HEK293 (cell line): Measurements from ENCODE around the gene CPNE4.

Experiments used
- CTCF ChIA-PET: fragments of 350-600 bp; formaldehyde crosslinking; extraction: SDS; loops from one replicate; lab custom pipeline; 2021; ENCODE audit warnings: antibody characterized with exemption; lab: Yijun Ruan, JAX
- POLR2A ChIA-PET: fragments of 300-600 bp; formaldehyde crosslinking; extraction: SDS; loops from one replicate; lab custom pipeline; 2020; ENCODE audit warnings: antibody characterized with exemption, inconsistent platforms; lab: Yijun Ruan, JAX
- H3K27ac ChIP-seq: fragments of 200-500 bp; sonication (Bioruptor generic); 2 replicates; pipeline ENCODE4 v1.5.1; 2014; ENCODE audit warnings: low read depth, low read length, control low read depth, inconsistent platforms; ENCODE audit errors: extremely low read depth
- H3K36me3 ChIP-seq, 2 experiments: fragments of 200-500 bp in 1 of 2; sonication (Bioruptor generic) in 1 of 2; 1 replicate in 1 of 2; 2 replicates in 1 of 2; pipeline ENCODE4 v1.5.1; 2014 to 2017; ENCODE audit warnings: inconsistent platforms in 2 of 2, low read length in 2 of 2; ENCODE audit not compliant: control insufficient read depth in 2 of 2, insufficient read depth in 1 of 2
- H3K4me1 ChIP-seq: fragments of 200-500 bp; sonication (Bioruptor generic); 2 replicates; pipeline ENCODE4 v1.5.1; 2014; ENCODE audit warnings: mild to moderate bottlenecking, low read length, inconsistent platforms; ENCODE audit not compliant: control insufficient read depth, insufficient read depth
- H3K4me3 ChIP-seq: 2 replicates; pipeline ENCODE4 v1.5.1; 2011; ENCODE audit warnings: low read depth, mild to moderate bottlenecking, control low read depth, low read length, moderate library complexity
- H3K9me3 ChIP-seq: fragments of 200-500 bp; sonication (Bioruptor generic); 2 replicates; pipeline ENCODE4 v1.5.1; 2014; ENCODE audit warnings: low read depth, low read length, inconsistent platforms; ENCODE audit not compliant: control insufficient read depth, insufficient read depth
- BCL11A ChIP-seq: fragments of 450-650 bp; formaldehyde crosslinking; IDR thresholded peaks from 2 replicates; pipeline ENCODE4 v1.5.1; 2016; ENCODE audit warnings: low read depth, missing biosample characterization, missing genetic modification characterization
- KLF1 ChIP-seq: fragments of 450-650 bp; formaldehyde crosslinking; IDR thresholded peaks from 2 replicates; pipeline ENCODE4 v1.5.1; 2016; ENCODE audit warnings: missing biosample characterization, missing genetic modification characterization
- TCF7L2 ChIP-seq: IDR thresholded peaks from 2 replicates; pipeline ENCODE4 v1.6.1; 2011; ENCODE audit warnings: low read depth, mild to moderate bottlenecking, inconsistent platforms, low read length, moderate library complexity, borderline replicate concordance
- TRIM28 ChIP-seq: IDR thresholded peaks from 2 replicates; pipeline ENCODE4 v1.6.1; 2011; ENCODE audit warnings: low read length, control low read depth, borderline replicate concordance
- ZFP69B ChIP-seq: fragments of 450-650 bp; formaldehyde crosslinking; IDR thresholded peaks from 2 replicates; pipeline ENCODE4 v1.5.1; 2016; ENCODE audit warnings: missing biosample characterization, missing genetic modification characterization
- ZNF211 ChIP-seq: fragments of 450-650 bp; formaldehyde crosslinking; IDR thresholded peaks from 2 replicates; pipeline ENCODE4 v1.5.1; 2016; ENCODE audit warnings: low read depth, missing biosample characterization, missing genetic modification characterization
- ZNF266 ChIP-seq: fragments of 450-650 bp; formaldehyde crosslinking; IDR thresholded peaks from 2 replicates; pipeline ENCODE4 v1.5.1; 2016; ENCODE audit warnings: missing biosample characterization, missing genetic modification characterization, low read depth
- ZNF426 ChIP-seq: fragments of 450-650 bp; formaldehyde crosslinking; IDR thresholded peaks from 2 replicates; pipeline ENCODE4 v1.5.1; 2017; ENCODE audit warnings: missing biosample characterization, missing genetic modification characterization, mild to moderate bottlenecking, inconsistent platforms, moderate library complexity
- ZNF529 ChIP-seq: fragments of 450-650 bp; formaldehyde crosslinking; IDR thresholded peaks from 2 replicates; pipeline ENCODE4 v1.5.1; 2017; ENCODE audit warnings: missing genetic modification characterization, missing biosample characterization; ENCODE audit not compliant: insufficient replicate concordance
- ZNF571 ChIP-seq: fragments of 450-650 bp; formaldehyde crosslinking; IDR thresholded peaks from 2 replicates; pipeline ENCODE4 v1.5.0; 2017; ENCODE audit warnings: missing biosample characterization, missing genetic modification characterization
- ZNF585B ChIP-seq: fragments of 450-650 bp; formaldehyde crosslinking; IDR thresholded peaks from 2 replicates; pipeline ENCODE4 v1.5.1; 2016; ENCODE audit warnings: missing biosample characterization, missing genetic modification characterization
- ZNF654 ChIP-seq: fragments of 450-650 bp; formaldehyde crosslinking; IDR thresholded peaks from 2 replicates; pipeline ENCODE4 v1.5.1; 2016; ENCODE audit warnings: low read depth, missing biosample characterization, missing genetic modification characterization
- ZNF660 ChIP-seq: fragments of 450-650 bp; IDR thresholded peaks from 2 replicates; pipeline ENCODE4 v1.5.1; 2018; ENCODE audit warnings: missing biosample characterization, mild to moderate bottlenecking, missing genetic modification characterization
- ZNF776 ChIP-seq: fragments of 450-650 bp; formaldehyde crosslinking; IDR thresholded peaks from 2 replicates; pipeline ENCODE4 v1.5.0; 2017; ENCODE audit warnings: missing biosample characterization, missing genetic modification characterization, borderline replicate concordance
- TF ChIP-seq, protein P1 (sequence below): fragments of 450-650 bp; formaldehyde crosslinking; IDR thresholded peaks from 2 replicates; pipeline ENCODE4 v1.5.1; 2016; ENCODE audit warnings: missing biosample characterization, missing genetic modification characterization
- TF ChIP-seq, protein P2 (sequence below): fragments of 450-650 bp; formaldehyde crosslinking; IDR thresholded peaks from 2 replicates; pipeline ENCODE4 v1.5.1; 2016; ENCODE audit warnings: missing biosample characterization, missing genetic modification characterization
- TF ChIP-seq, protein P3 (sequence below): fragments of 450-650 bp; formaldehyde crosslinking; IDR thresholded peaks from 2 replicates; pipeline ENCODE4 v1.5.1; 2016; ENCODE audit warnings: missing biosample characterization, missing genetic modification characterization
- TF ChIP-seq, protein P4 (sequence below): fragments of 450-650 bp; formaldehyde crosslinking; IDR thresholded peaks from 2 replicates; pipeline ENCODE4 v1.5.1; 2016; ENCODE audit warnings: missing biosample characterization, missing genetic modification characterization, low read depth
- TF ChIP-seq, protein P5 (sequence below): fragments of 450-650 bp; formaldehyde crosslinking; IDR thresholded peaks from 2 replicates; pipeline ENCODE4 v1.5.1; 2016; ENCODE audit warnings: missing biosample characterization, missing genetic modification characterization, low read depth

CPNE4 gene

DNA sequence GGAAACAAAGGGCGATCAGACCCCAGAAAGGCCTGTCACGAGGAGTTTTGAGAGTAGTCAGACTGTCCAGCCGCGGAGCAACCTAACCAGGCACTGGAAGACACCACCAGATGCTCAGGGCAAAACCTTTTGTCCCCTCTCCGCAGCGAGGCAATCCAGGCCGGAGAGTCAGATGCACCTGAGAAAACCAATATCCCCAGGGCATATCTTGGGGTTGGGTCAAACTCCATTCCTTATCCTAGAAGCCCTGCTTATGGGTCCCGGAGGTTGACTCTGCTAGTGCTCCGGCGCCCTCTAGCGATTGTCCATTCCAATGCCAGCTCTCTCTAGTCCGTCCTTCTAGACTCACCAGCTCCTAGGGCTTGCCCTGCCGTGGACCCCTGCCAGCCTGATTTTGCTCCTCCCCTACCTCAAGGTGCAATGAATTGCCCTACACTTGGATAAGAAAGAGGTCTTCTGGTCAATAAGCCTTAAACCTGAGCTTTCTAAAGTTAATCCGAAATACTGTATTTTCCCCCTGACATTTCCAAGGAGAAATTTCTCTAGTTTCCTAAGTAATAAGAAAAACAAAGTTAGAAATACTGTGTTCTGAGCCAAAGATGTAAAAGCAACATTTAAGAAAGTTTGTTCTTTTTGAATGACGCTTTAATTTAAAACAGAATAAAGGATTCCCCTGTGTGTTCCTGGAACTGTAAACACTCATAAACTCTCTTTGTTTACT lies 5.5 kb downstream of the CPNE4 start:
- TF ChIP-seq, protein P1, sequence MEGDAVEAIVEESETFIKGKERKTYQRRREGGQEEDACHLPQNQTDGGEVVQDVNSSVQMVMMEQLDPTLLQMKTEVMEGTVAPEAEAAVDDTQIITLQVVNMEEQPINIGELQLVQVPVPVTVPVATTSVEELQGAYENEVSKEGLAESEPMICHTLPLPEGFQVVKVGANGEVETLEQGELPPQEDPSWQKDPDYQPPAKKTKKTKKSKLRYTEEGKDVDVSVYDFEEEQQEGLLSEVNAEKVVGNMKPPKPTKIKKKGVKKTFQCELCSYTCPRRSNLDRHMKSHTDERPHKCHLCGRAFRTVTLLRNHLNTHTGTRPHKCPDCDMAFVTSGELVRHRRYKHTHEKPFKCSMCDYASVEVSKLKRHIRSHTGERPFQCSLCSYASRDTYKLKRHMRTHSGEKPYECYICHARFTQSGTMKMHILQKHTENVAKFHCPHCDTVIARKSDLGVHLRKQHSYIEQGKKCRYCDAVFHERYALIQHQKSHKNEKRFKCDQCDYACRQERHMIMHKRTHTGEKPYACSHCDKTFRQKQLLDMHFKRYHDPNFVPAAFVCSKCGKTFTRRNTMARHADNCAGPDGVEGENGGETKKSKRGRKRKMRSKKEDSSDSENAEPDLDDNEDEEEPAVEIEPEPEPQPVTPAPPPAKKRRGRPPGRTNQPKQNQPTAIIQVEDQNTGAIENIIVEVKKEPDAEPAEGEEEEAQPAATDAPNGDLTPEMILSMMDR (tag by site-specific recombination), result peak; percentile 64
- TF ChIP-seq ZNF529 (tag by site-specific recombination), result no peak
- TF ChIP-seq, protein P2, sequence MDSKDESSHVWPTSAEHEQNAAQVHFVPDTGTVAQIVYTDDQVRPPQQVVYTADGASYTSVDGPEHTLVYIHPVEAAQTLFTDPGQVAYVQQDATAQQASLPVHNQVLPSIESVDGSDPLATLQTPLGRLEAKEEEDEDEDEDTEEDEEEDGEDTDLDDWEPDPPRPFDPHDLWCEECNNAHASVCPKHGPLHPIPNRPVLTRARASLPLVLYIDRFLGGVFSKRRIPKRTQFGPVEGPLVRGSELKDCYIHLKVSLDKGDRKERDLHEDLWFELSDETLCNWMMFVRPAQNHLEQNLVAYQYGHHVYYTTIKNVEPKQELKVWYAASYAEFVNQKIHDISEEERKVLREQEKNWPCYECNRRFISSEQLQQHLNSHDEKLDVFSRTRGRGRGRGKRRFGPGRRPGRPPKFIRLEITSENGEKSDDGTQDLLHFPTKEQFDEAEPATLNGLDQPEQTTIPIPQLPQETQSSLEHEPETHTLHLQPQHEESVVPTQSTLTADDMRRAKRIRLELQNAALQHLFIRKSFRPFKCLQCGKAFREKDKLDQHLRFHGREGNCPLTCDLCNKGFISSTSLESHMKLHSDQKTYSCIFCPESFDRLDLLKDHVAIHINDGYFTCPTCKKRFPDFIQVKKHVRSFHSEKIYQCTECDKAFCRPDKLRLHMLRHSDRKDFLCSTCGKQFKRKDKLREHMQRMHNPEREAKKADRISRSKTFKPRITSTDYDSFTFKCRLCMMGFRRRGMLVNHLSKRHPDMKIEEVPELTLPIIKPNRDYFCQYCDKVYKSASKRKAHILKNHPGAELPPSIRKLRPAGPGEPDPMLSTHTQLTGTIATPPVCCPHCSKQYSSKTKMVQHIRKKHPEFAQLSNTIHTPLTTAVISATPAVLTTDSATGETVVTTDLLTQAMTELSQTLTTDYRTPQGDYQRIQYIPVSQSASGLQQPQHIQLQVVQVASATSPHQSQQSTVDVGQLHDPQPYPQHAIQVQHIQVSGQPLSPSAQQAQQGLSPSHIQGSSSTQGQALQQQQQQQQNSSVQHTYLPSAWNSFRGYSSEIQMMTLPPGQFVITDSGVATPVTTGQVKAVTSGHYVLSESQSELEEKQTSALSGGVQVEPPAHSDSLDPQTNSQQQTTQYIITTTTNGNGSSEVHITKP (tag by site-specific recombination), result peak; percentile 20; the same call in 1 of the 2 replicates
- TF ChIP-seq ZNF266, result no peak
- TF ChIP-seq ZNF426 (tag by site-specific recombination), result no peak
- TF ChIP-seq, protein P3, sequence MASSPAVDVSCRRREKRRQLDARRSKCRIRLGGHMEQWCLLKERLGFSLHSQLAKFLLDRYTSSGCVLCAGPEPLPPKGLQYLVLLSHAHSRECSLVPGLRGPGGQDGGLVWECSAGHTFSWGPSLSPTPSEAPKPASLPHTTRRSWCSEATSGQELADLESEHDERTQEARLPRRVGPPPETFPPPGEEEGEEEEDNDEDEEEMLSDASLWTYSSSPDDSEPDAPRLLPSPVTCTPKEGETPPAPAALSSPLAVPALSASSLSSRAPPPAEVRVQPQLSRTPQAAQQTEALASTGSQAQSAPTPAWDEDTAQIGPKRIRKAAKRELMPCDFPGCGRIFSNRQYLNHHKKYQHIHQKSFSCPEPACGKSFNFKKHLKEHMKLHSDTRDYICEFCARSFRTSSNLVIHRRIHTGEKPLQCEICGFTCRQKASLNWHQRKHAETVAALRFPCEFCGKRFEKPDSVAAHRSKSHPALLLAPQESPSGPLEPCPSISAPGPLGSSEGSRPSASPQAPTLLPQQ (tag by site-specific recombination), result peak; percentile 77
- peak; percentile 81 for TF ChIP-seq ZNF654
- 0 out of 2 replicates have a peak, but pooled peaks have one; percentile 21 for TF ChIP-seq ZNF660 (tag by site-specific recombination)
- no peak for TF ChIP-seq TCF7L2
- no peak for TF ChIP-seq TRIM28
- TF ChIP-seq ZFP69B (tag by site-specific recombination), result 0 out of 2 replicates have a peak, but pooled peaks have one; percentile 45
- 0 out of 2 replicates have a peak, but pooled peaks have one; percentile 10 for TF ChIP-seq KLF1 (tag by site-specific recombination)
- TF ChIP-seq, protein P4, sequence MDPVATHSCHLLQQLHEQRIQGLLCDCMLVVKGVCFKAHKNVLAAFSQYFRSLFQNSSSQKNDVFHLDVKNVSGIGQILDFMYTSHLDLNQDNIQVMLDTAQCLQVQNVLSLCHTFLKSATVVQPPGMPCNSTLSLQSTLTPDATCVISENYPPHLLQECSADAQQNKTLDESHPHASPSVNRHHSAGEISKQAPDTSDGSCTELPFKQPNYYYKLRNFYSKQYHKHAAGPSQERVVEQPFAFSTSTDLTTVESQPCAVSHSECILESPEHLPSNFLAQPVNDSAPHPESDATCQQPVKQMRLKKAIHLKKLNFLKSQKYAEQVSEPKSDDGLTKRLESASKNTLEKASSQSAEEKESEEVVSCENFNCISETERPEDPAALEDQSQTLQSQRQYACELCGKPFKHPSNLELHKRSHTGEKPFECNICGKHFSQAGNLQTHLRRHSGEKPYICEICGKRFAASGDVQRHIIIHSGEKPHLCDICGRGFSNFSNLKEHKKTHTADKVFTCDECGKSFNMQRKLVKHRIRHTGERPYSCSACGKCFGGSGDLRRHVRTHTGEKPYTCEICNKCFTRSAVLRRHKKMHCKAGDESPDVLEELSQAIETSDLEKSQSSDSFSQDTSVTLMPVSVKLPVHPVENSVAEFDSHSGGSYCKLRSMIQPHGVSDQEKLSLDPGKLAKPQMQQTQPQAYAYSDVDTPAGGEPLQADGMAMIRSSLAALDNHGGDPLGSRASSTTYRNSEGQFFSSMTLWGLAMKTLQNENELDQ (tag by site-specific recombination), result no peak
- POLR2A ChIA-PET, result interaction anchor here (1.5 kb wide), 1 partner anchor 234 kb away, joined by 5 read pairs; no protein-coding TSS in a partner anchor
- Histone ChIP-seq H3K9me3 (no peaks in the 10 kb centered on the region), H3K36me3 (no peaks in the 10 kb centered on the region), H3K27ac (no peak overlapping the region), H3K4me3 (no peak overlapping the region), H3K4me1 (no peaks in the 10 kb centered on the region; the same call in 1 of the 2 replicates)
- CTCF ChIA-PET, result interaction anchor here (0.6 to 2.3 kb wide), 19 partner anchors 9 to 996 kb away, joined by 3 to 32 read pairs (median 4); no protein-coding TSS in a partner anchor

DNA sequence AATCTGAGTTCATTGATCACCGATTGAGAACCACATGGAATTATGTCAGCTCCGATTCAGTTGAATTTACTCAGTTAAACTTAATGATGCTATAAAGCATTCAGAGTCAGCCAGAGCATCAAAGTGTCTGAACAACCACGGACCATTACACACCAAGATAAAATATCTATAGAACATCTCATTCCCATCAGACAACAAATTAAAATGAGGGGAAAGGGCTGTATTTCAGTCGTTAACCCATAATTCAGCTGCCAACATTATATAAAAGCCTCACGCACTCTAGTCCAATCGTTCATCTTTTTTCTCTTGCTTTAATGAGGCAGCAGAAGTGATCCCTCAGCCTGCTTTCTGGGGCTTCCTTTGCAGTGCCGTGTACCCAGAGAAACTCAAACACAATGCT lies 11.9 kb downstream of the CPNE4 start:
- Histone ChIP-seq H3K9me3 (no peaks in the 10 kb centered on the region), H3K4me3 (no peak overlapping the region), H3K27ac (no peak overlapping the region), H3K36me3 (no peaks in the 10 kb centered on the region), H3K4me1 (no peaks in the 10 kb centered on the region)
- ChIA-PET POLR2A (interaction anchor here (0.6 kb wide), 1 partner anchor 574 kb away, joined by 5 read pairs; no protein-coding TSS in a partner anchor), CTCF (interaction anchor here (0.6 to 2.1 kb wide), 3 partner anchors 12 to 694 kb away, joined by 3 to 6 read pairs (median 3); no protein-coding TSS in a partner anchor)
- TF ChIP-seq ZNF571 (tag by site-specific recombination) (no peak), TRIM28 (no peak), ZNF585B (tag by site-specific recombination) (no peak), BCL11A (no peak), ZNF211 (no peak), ZNF776 (tag by site-specific recombination) (no peak)
- TF ChIP-seq, protein P5, sequence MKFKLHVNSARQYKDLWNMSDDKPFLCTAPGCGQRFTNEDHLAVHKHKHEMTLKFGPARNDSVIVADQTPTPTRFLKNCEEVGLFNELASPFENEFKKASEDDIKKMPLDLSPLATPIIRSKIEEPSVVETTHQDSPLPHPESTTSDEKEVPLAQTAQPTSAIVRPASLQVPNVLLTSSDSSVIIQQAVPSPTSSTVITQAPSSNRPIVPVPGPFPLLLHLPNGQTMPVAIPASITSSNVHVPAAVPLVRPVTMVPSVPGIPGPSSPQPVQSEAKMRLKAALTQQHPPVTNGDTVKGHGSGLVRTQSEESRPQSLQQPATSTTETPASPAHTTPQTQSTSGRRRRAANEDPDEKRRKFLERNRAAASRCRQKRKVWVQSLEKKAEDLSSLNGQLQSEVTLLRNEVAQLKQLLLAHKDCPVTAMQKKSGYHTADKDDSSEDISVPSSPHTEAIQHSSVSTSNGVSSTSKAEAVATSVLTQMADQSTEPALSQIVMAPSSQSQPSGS, result no peak
- TF ChIP-seq, protein P1 (tag by site-specific recombination), result no peak
